Right ventricle myocardium inferior (tissue), 1 donor: ENCODE results near the gene ABHD12. TPM values are rescaled to one million over a fixed set of nuclear protein-coding genes. Genes with fewer than 3 reads are reported as not detected.

Experiments used
- ATAC-seq: fragments of 200-7000 bp; cut with Tn5 transposase; one replicate; pipeline ENCODE4 v1.9.1; 2020; ENCODE audit warnings: mild to moderate bottlenecking, moderate library complexity
- DNase-seq: peaks from one replicate; pipeline ENCODE4 v3.0.0; 2021; ENCODE audit errors: missing footprints
- intact Hi-C: fragments of 100-400 bp; cut with DNase I; formaldehyde crosslinking; loops from one replicate; pipeline ENCODE4 v1.11.0; 2022
- total RNA-seq: library from RNA; stranded (reverse); fragmentation: NEBNext Ultra II Directional; extraction: Animal tissue kit (Norgen Biotek cat#: 25700); gene quantifications from one replicate; pipeline ENCODE4 v1.2.1, GENCODE V29; 2021
- donor health status: DM: no; HTN: yes; CAD: no; lungs with severe emphysema.

ABHD12 gene
- total RNA-seq, 1 donor from 2014 or later: 23.3 TPM

GRCh38 chr20:25360631-25361286 lies 29.9 kb downstream of the ABHD12 start:
- intact Hi-C loops: no loop called here
- no peak for DNase-seq
- ATAC-seq: no peak

- DNase-seq (peak; percentile 50), ATAC-seq (peak; percentile 24)
- intact Hi-C loops: no loop called here
These were observed 34.2 kb downstream of the ABHD12 start for GRCh38 chr20:25356271-25356933.

GRCh38 chr20:25355866-25356265 lies 34.8 kb downstream of the ABHD12 start:
- intact Hi-C loops: no loop called here
- no peak for DNase-seq
- ATAC-seq: peak; percentile 4

- intact Hi-C loops: no loop called here
- no peak for DNase-seq
- no peak for ATAC-seq
These were observed 35.5 kb downstream of the ABHD12 start for GRCh38 chr20:25355011-25355595.

- ATAC-seq (no peak), DNase-seq (no peak)
- intact Hi-C loops: no loop called here
These were observed 36.6 kb downstream of the ABHD12 start for GRCh38 chr20:25353747-25354705.

GRCh38 chr20:25353353-25353746 lies 37.3 kb downstream of the ABHD12 start:
- ATAC-seq (no peak), DNase-seq (no peak)
- intact Hi-C loops: no loop called here

- ATAC-seq (no peak), DNase-seq (no peak)
- intact Hi-C loops: no loop called here
These were observed 37.9 kb downstream of the ABHD12 start for GRCh38 chr20:25352746-25353145.

- intact Hi-C loops: no loop called here
- no peak for ATAC-seq
- no peak for DNase-seq
These were observed 39.6 kb downstream of the ABHD12 start for GRCh38 chr20:25351024-25351360.

GRCh38 chr20:25346349-25346748 lies 44.3 kb downstream of the ABHD12 start:
- DNase-seq (no peak), ATAC-seq (no peak)
- intact Hi-C loops: no loop called here

GRCh38 chr20:25345721-25346120 lies 44.9 kb downstream of the ABHD12 start:
- DNase-seq (no peak), ATAC-seq (no peak)
- intact Hi-C loops: no loop called here

- intact Hi-C loops: no loop called here
These were observed 46.0 kb downstream of the ABHD12 start for GRCh38 chr20:25344634-25345033.

GRCh38 chr20:25341716-25342680 lies 48.6 kb downstream of the ABHD12 start:
- no peak for ATAC-seq
- DNase-seq: no peak
- intact Hi-C loops: no loop called here

More at GRCh38 chr20:25344634-25345033, 46.0 kb downstream of the ABHD12 start:
- ATAC-seq (no peak), DNase-seq (no peak)

GRCh38 chr20:25340380-25340779 lies 50.3 kb downstream of the ABHD12 start:
- DNase-seq: no peak
- intact Hi-C loops: no loop called here
- ATAC-seq: no peak

GRCh38 chr20:25339608-25340007 lies 51.0 kb downstream of the ABHD12 start:
- ATAC-seq (no peak), DNase-seq (no peak)
- intact Hi-C loops: no loop called here

GRCh38 chr20:25338112-25339023 lies 52.3 kb downstream of the ABHD12 start:
- intact Hi-C loops: no loop called here
- ATAC-seq (no peak), DNase-seq (no peak)

- intact Hi-C loops: loop anchor here (2.0 kb wide), 1 partner anchor 60 kb away; no protein-coding TSS in a partner anchor
- ATAC-seq (peak; percentile 39), DNase-seq (no peak)
These were observed 53.8 kb downstream of the ABHD12 start for GRCh38 chr20:25336561-25337422.
